Right lobe of liver (tissue), 4 donors: ENCODE results near the gene RPA1.

Source experiments
- CTCF ChIP-seq, 4 donors: fragments of 200-600 bp in 3 of 4; fragments of 450-650 bp in 1 of 4; IDR thresholded peaks; one replicate each; pipeline versions ENCODE4 v1.5.1 to v1.8.0; 2016 to 2022; ENCODE audit warnings: antibody characterized with exemption in 4 of 4, mild to moderate bottlenecking in 2 of 4
- POLR2A ChIP-seq: fragments of 450-650 bp; IDR thresholded peaks from one replicate; pipeline ENCODE4 v1.6.1; 2017; ENCODE audit warnings: antibody characterized with exemption, mild to moderate bottlenecking
- donor health status: DM: no; HTN: no; CAD: no.
- donor health status: DM: no; HTN: no; CAD: no.
- donor health status: DM: no; HTN: yes; CAD: no.

DNA sequence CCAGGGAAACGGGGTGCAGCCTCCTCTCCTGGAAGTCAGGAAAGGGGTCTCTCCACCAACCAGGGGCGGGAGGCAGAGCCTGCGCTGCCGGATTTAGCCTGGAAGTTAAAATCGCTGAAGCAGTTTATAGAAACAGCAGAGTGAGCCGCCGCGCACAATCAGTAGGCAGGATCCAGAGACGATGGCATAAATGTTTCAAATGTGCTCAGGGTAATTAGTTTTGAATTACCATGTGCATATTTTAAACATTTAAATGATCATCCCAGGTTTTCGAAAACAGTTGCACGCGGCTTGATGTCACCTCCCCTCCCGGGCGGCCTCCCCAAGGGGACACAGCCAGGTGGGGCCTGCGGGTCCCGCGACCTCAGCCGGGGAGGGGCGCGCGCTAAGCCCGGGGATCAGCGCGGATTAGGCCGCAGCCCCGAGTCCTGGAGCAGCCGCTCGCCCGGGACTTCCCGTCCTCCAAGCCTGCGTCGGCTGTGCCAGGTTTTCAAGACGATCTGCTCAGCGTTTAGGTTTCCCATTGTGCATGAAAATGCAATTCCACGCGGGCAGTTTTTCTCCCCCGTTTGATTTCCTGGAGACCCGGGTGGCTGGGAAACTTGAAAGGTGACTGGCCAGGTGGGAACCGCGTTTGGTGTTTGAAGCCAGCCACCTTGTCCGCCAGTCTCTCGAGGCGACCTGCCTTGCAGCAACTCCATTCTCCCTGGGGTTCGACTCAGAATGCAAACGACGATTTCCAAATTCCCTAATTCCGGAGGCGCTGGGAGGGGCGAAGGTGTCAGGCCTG lies 78.3 kb downstream of the RPA1 start:
- TF ChIP-seq POLR2A (no peak), CTCF (IDR thresholded peaks at IDR 0.05) (no peak)
